DND-41 (cell line): ENCODE data around the gene MEA1.

Source experiments
- CTCF ChIP-seq: IDR thresholded peaks from 2 replicates; pipeline ENCODE4 v1.5.1; 2012; ENCODE audit warnings: borderline replicate concordance, low read length, moderate library complexity, mild to moderate bottlenecking; ENCODE audit not compliant: poor library complexity, severe bottlenecking; ENCODE audit errors: extremely low read depth
- EZH2 ChIP-seq: IDR thresholded peaks from 3 replicates; pipeline ENCODE4 v1.6.1; 2012; ENCODE audit warnings: borderline replicate concordance, low read depth, mild to moderate bottlenecking, moderate library complexity, low read length, inconsistent platforms; ENCODE audit not compliant: severe bottlenecking

GRCh38 chr6:43054206-43054943 is 40.6 kb upstream of the MEA1 start:
- TF ChIP-seq CTCF: no peak
- TF ChIP-seq EZH2: no peak
